K562 (cell line): ENCODE data around the gene CRIM1. TPM values are rescaled to one million over a fixed set of nuclear protein-coding genes. Genes with fewer than 3 reads are reported as not detected.

Source experiments
- ATAC-seq: fragments of 200-7000 bp; cut with Tn5 transposase; 3 replicates; pipeline ENCODE4 v1.9.1; 2020; ENCODE audit warnings: moderate library complexity
- BruUV-seq: library from RNA; stranded (reverse); fragments of 400-500 nt; replicated peaks from 2 replicates; lab custom pipeline; 2021; lab: Mats Ljungman, UMichigan
- CTCF ChIA-PET: fragments of 300-600 bp; formaldehyde crosslinking; extraction: SDS; loops from one replicate; lab custom pipeline; 2021; ENCODE audit warnings: low intra/inter-chr PET ratio; lab: Yijun Ruan, JAX
- POLR2A ChIA-PET: fragments of 300-600, 350-650 bp; sonication (Branson Sonifier 250); formaldehyde crosslinking; extraction: SDS; loops from one replicate; lab custom pipeline; 2021; ENCODE audit warnings: antibody characterized with exemption, inconsistent platforms; lab: Yijun Ruan, JAX
- DNase-seq, 4 experiments: peaks; one replicate each; pipeline versions ENCODE4 v3.0.0 to v3.0.0-alpha.2; 2011 to 2018; ENCODE audit warnings: low spot score in 3 of 4, mixed read lengths in 3 of 4; ENCODE audit errors: extremely low read depth in 1 of 4
- FAIRE-seq: peaks from 2 replicates; lab custom pipeline; 2011; peaks lifted over from hg19 to GRCh38; lab: Jason Lieb, UNC
- H2AFZ ChIP-seq: 2 replicates; pipeline ENCODE4 v1.6.0; 2011; ENCODE audit warnings: low read depth, low read length, control low read depth, inconsistent platforms
- H3K27ac ChIP-seq: fragments of 200-600 bp; 3 replicates; pipeline ENCODE4 v1.8.0; 2011; ENCODE audit warnings: low read depth, mild to moderate bottlenecking, control low read depth, inconsistent platforms, low read length, moderate library complexity, mixed read lengths; ENCODE audit errors: extremely low read depth
- H3K27me3 ChIP-seq, 2 experiments: fragments of 300-600 bp in 1 of 2; 2 replicates in 1 of 2; 3 replicates in 1 of 2; pipeline versions ENCODE4 v1.6.0 to v1.8.0; 2011; ENCODE audit warnings: inconsistent platforms in 2 of 2, low read length in 2 of 2, mild to moderate bottlenecking in 1 of 2, mixed read lengths in 1 of 2, moderate library complexity in 1 of 2; ENCODE audit not compliant: control insufficient read depth in 2 of 2, insufficient read depth in 2 of 2
- H3K36me3 ChIP-seq: fragments of 300-600 bp; 3 replicates; pipeline ENCODE4 v1.8.0; 2011; ENCODE audit warnings: mild to moderate bottlenecking, low read length, inconsistent platforms; ENCODE audit not compliant: control insufficient read depth, insufficient read depth
- H3K4me1 ChIP-seq, 2 experiments: fragments of 200-600 bp in 1 of 2; replicated peaks in 1 of 2; 2 replicates in 1 of 2; 3 replicates in 1 of 2; pipeline versions ENCODE4 v1.5.1 to v1.8.0; 2011; ENCODE audit warnings: inconsistent platforms in 2 of 2, low read length in 2 of 2, mild to moderate bottlenecking in 1 of 2, mixed read lengths in 1 of 2, moderate library complexity in 1 of 2; ENCODE audit not compliant: control insufficient read depth in 2 of 2, insufficient read depth in 2 of 2
- H3K4me2 ChIP-seq: 2 replicates; pipeline ENCODE4 v1.6.1; 2011; ENCODE audit warnings: low read length, control low read depth, inconsistent platforms, mixed read lengths; ENCODE audit not compliant: insufficient read depth
- H3K4me3 ChIP-seq: fragments of 200-600 bp; sonication (generic), shearing (Covaris generic); 2 replicates; pipeline ENCODE4 v1.5.1; 2016; ENCODE audit warnings: control low read depth, inconsistent platforms
- H3K79me2 ChIP-seq: fragments of 200-600 bp; 3 replicates; pipeline ENCODE4 v1.8.0; 2011; ENCODE audit warnings: low read length, inconsistent platforms; ENCODE audit not compliant: control insufficient read depth, insufficient read depth
- H3K9ac ChIP-seq, 2 experiments: 2 replicates each; pipeline versions ENCODE4 v1.6.0 to v1.6.1; 2011; ENCODE audit warnings: low read depth in 2 of 2, low read length in 2 of 2, control low read depth in 1 of 2, inconsistent platforms in 1 of 2, mild to moderate bottlenecking in 1 of 2, mixed read lengths in 1 of 2; ENCODE audit not compliant: insufficient read depth in 1 of 2
- H3K9me1 ChIP-seq: one replicate; pipeline ENCODE4 v1.6.0; 2011; ENCODE audit warnings: inconsistent platforms, mild to moderate bottlenecking, low read length, moderate library complexity; ENCODE audit not compliant: control insufficient read depth, insufficient read depth
- H3K9me3 ChIP-seq: replicated peaks from 2 replicates; pipeline ENCODE4 v1.5.1; 2011; ENCODE audit warnings: low read depth, low read length, inconsistent platforms; ENCODE audit not compliant: control insufficient read depth, insufficient read depth
- H4K20me1 ChIP-seq: replicated peaks from 2 replicates; pipeline ENCODE4 v1.6.1; 2011; ENCODE audit warnings: low read length, inconsistent platforms, mixed read lengths; ENCODE audit not compliant: control insufficient read depth, insufficient read depth
- FOSL1 ChIP-seq: fragments of 200-800 bp; sonication (Bioruptor generic); conservative IDR thresholded peaks from 2 replicates; pipeline ENCODE4 v1.6.1; 2016; ENCODE audit warnings: missing genetic modification characterization, missing compliant biosample characterization
- PHF21A ChIP-seq: fragments of 450-650 bp; IDR thresholded peaks from 2 replicates; pipeline ENCODE4 v1.6.1; 2017; ENCODE audit warnings: low read depth, borderline replicate concordance
- WGBS: fragments of 100-300 bp; shearing (Covaris generic); methylation state at CpG from one replicate; pipeline ENCODE4 v1.1.6; 2016; ENCODE audit warnings: low coverage, mixed read lengths; ENCODE audit not compliant: insufficient coverage; ENCODE audit errors: missing lambda C conversion rate; 5-methylcytosine and 5-hydroxymethylcytosine counted together
- in situ Hi-C: fragments of 300-500 bp; cut with MboI; formaldehyde crosslinking; loops from 4 replicates; pipeline ENCODE4 v1.15.0; 2018; ENCODE audit warnings: inconsistent platforms, mixed read lengths
- intact Hi-C: fragments of 100-400 bp; cut with micrococcal nuclease; formaldehyde crosslinking; loops from 2 replicates; pipeline ENCODE4 v1.14.2; 2022
- polyA plus RNA-seq, 8 experiments: library from polyadenylated mRNA; depleted of rRNA in 4 of 8; stranded (reverse) in 5 of 8; unstranded in 3 of 8; fragments of >200 nt; fragmentation: Nextera tagmentation in 2 of 8; fragmentation: Illumina TruSeq in 1 of 8; extraction: Ambion mirVana in 2 of 8; extraction: Trizol in 1 of 8; gene quantifications; 2 replicates each; pipeline versions ENCODE4 v1.2.1 to v1.2.3, GENCODE V29; 2011 to 2014; ENCODE audit warnings: inconsistent platforms in 1 of 8, missing spikeins in 1 of 8
- total RNA-seq, 7 experiments: library from RNA; depleted of rRNA in 6 of 7; stranded (reverse); fragments of >200 nt in 6 of 7; fragmentation: Illumina TruSeq in 2 of 7; extraction: Trizol in 2 of 7; gene quantifications; 2 replicates each; pipeline versions ENCODE4 v1.2.1 to v1.2.3, GENCODE V29; 2011 to 2021; ENCODE audit warnings: low replicate concordance in 1 of 7
- TF ChIP-seq, protein P1 (sequence below), 2 experiments: fragments of 450-650 bp; IDR thresholded peaks; 2 replicates each; pipeline ENCODE4 v1.6.1; 2016; ENCODE audit warnings: mild to moderate bottlenecking in 2 of 2, borderline replicate concordance in 1 of 2, low read depth in 1 of 2, moderate library complexity in 1 of 2
- TF ChIP-seq, protein P2 (sequence below), 3 experiments: fragments of 200-800 bp in 1 of 3; fragments of 250-450 bp in 1 of 3; fragments of 450-650 bp in 1 of 3; sonication (Bioruptor Pico) in 1 of 3; sonication (Bioruptor generic) in 1 of 3; formaldehyde crosslinking in 1 of 3; IDR thresholded peaks; 2 replicates each; pipeline versions ENCODE4 v1.6.1 to v1.8.0; 2016 to 2022; ENCODE audit warnings: mild to moderate bottlenecking in 2 of 3, missing genetic modification characterization in 2 of 3, missing compliant biosample characterization in 1 of 3, moderate library complexity in 1 of 3
- TF ChIP-seq, protein P3 (sequence below): fragments of 250-450 bp; sonication (Bioruptor Pico); IDR thresholded peaks from 2 replicates; pipeline ENCODE4 v1.5.0; 2020; ENCODE audit warnings: mild to moderate bottlenecking, borderline replicate concordance

CRIM1 gene
- total and polyA plus RNA-seq, 9 of the 15 experiments (the other 6 are each of a cell fraction or from before 2014, with no cell fraction given), result 0.01 to 0.36 (median 0.06) TPM; not detected in 1

DNA sequence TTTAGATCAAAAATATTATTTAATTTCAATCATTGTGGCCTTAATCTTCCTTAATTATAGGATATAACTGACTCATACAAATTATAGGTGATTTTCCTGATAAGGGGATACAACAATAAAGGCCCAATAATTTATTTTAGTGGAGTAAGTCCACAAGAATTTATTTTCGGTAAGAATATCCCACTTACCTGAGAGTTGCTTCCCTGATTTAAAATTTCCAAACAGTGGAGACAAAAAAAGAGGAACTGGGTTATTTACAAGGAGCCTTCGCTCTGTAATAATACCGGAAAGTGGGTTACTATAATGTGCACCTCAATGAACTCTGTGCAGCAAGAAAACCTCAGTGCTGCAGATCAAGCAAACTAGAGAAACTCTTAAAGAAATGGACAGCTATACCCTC is 200.2 kb downstream of the CRIM1 start:
- no peak overlapping the region for H3K4me2 ChIP-seq
- BruUV-seq, result no TSS peak
- H3K4me1 ChIP-seq, result no peaks in the 10 kb centered on the region
- H3K9ac ChIP-seq, result no peak overlapping the region
- no peaks in the 10 kb centered on the region for H3K27me3 ChIP-seq
- intact Hi-C loops (no loop called here), in situ Hi-C loops (no loop called here)
- DNase-seq (no peak), ATAC-seq (no peak), FAIRE-seq (no peak)
- H3K79me2 ChIP-seq, result no peaks in the 10 kb centered on the region
- H2AFZ ChIP-seq, result no peak overlapping the region
- H3K9me3 ChIP-seq, result no peaks in the 10 kb centered on the region
- no peak overlapping the region for H3K27ac ChIP-seq
- WGBS, result 90% methylated on average over 3 of the region's 3 CpGs
- no peaks in the 10 kb centered on the region for H3K9me1 ChIP-seq
- POLR2A ChIA-PET, result interaction anchor here (0.6 kb wide), 1 partner anchor 35 kb away, joined by 3 read pairs; no protein-coding TSS in a partner anchor
- no peak overlapping the region for H3K4me3 ChIP-seq
- peaks cover 19% of the 10 kb centered on the region; the same call in 1 of the 3 replicates for H3K36me3 ChIP-seq
- H4K20me1 ChIP-seq, result no peaks in the 10 kb centered on the region
- CTCF ChIA-PET, result no interaction called here
- TF ChIP-seq, protein P1, sequence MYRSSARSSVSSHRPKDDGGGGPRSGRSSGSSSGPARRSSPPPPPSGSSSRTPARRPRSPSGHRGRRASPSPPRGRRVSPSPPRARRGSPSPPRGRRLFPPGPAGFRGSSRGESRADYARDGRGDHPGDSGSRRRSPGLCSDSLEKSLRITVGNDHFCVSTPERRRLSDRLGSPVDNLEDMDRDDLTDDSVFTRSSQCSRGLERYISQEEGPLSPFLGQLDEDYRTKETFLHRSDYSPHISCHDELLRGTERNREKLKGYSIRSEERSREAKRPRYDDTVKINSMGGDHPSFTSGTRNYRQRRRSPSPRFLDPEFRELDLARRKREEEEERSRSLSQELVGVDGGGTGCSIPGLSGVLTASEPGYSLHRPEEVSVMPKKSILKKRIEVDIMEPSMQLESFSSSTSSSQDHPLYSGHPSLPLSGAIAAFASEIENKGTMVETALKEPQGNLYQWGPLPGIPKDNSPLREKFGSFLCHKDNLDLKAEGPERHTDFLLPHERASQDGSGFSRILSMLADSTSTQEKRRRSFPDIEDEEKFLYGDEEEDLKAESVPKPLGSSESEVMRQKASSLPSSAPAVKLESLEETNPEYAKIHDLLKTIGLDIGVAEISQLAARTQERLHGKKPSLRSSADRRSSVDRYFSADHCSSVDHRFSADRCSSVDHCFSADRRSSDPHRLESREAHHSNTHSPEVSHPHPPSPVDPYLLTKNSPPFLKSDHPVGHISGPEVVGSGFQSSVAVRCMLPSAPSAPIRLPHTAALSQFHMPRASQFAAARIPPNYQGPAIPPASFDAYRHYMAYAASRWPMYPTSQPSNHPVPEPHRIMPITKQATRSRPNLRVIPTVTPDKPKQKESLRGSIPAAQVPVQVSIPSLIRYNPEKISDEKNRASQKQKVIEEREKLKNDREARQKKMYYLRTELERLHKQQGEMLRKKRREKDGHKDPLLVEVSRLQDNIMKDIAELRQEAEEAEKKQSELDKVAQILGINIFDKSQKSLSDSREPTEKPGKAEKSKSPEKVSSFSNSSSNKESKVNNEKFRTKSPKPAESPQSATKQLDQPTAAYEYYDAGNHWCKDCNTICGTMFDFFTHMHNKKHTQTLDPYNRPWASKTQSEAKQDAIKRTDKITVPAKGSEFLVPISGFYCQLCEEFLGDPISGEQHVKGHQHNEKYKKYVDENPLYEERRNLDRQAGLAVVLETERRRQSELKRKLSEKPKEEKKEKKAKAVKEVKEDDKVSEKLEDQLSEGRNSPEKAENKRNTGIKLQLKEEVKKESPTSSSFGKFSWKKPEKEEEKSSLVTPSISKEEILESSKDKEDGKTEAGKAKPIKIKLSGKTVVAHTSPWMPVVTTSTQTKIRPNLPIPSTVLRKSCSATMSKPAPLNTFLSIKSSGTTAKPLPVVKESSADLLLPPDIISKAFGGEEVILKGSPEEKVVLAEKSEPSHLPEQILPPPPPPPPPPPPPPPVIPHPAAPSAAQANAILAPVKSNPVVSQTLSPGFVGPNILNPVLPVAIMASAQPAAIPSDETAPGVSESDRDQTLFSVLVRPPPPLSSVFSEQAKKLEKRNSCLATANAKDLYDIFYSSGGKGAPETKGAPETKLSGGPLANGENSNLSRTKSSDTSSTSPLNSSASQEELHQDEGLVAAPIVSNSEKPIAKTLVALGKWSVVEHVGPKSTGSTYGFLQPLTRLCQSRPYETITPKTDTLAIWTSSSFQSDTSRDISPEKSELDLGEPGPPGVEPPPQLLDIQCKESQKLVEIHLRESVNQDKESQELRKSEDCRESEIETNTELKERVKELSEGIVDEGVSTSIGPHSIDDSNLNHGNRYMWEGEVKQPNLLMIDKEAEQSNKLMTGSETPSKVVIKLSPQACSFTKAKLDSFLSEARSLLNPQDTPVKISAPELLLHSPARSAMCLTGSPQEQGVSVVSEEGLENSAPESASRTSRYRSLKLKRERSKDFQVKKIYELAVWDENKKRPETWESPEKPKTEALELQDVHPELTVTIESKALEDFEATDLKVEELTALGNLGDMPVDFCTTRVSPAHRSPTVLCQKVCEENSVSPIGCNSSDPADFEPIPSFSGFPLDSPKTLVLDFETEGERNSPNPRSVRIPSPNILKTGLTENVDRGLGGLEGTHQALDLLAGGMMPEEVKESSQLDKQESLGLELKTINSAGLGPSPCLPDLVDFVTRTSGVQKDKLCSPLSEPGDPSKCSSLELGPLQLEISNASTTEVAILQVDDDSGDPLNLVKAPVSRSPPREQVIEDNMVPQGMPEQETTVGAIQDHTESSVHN (IDR thresholded peaks at IDR 0.05; ENCODE audit: borderline replicate concordance in 1 of 2, low read depth in 1 of 2), result no peak
- TF ChIP-seq, protein P2, sequence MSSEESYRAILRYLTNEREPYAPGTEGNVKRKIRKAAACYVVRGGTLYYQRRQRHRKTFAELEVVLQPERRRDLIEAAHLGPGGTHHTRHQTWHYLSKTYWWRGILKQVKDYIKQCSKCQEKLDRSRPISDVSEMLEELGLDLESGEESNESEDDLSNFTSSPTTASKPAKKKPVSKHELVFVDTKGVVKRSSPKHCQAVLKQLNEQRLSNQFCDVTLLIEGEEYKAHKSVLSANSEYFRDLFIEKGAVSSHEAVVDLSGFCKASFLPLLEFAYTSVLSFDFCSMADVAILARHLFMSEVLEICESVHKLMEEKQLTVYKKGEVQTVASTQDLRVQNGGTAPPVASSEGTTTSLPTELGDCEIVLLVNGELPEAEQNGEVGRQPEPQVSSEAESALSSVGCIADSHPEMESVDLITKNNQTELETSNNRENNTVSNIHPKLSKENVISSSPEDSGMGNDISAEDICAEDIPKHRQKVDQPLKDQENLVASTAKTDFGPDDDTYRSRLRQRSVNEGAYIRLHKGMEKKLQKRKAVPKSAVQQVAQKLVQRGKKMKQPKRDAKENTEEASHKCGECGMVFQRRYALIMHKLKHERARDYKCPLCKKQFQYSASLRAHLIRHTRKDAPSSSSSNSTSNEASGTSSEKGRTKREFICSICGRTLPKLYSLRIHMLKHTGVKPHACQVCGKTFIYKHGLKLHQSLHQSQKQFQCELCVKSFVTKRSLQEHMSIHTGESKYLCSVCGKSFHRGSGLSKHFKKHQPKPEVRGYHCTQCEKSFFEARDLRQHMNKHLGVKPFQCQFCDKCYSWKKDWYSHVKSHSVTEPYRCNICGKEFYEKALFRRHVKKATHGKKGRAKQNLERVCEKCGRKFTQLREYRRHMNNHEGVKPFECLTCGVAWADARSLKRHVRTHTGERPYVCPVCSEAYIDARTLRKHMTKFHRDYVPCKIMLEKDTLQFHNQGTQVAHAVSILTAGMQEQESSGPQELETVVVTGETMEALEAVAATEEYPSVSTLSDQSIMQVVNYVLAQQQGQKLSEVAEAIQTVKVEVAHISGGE (CRISPR knock-in tag; IDR thresholded peaks at IDR 0.05), result no peak
- TF ChIP-seq FOSL1 (tag) (no peak), PHF21A (no peak)
- TF ChIP-seq, protein P3, sequence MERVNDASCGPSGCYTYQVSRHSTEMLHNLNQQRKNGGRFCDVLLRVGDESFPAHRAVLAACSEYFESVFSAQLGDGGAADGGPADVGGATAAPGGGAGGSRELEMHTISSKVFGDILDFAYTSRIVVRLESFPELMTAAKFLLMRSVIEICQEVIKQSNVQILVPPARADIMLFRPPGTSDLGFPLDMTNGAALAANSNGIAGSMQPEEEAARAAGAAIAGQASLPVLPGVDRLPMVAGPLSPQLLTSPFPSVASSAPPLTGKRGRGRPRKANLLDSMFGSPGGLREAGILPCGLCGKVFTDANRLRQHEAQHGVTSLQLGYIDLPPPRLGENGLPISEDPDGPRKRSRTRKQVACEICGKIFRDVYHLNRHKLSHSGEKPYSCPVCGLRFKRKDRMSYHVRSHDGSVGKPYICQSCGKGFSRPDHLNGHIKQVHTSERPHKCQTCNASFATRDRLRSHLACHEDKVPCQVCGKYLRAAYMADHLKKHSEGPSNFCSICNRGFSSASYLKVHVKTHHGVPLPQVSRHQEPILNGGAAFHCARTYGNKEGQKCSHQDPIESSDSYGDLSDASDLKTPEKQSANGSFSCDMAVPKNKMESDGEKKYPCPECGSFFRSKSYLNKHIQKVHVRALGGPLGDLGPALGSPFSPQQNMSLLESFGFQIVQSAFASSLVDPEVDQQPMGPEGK (CRISPR knock-in tag), result no peak
